Measurements from ENCODE around the gene NRP2.

DNA sequence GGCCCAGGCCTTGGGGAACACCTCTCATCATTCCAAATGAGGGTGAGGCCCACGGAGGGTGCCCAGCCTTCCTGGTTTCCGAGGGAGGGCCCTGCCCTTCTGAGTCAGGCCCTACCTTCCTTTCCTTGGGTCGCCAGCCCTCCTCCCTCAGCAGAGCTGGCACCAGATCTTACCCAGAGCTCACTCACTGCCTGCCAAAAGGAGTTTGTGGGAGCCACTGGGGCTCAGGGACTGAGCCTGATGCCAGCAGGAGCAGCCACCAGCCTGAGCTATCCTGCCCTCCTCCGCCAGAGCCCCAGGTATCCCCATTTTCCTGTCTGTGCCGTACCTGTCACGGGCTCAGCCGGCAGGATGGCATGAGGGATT, 64.1 kb downstream of the NRP2 start:
- TF ChIP-seq CTCF (IDR thresholded peaks at IDR 0.05) (no peak), POLR2A (IDR thresholded peaks at IDR 0.05) (no peak)
